Body of pancreas (tissue), 4 donors: ENCODE results near the gene PCID2. TPM values are rescaled to one million over a fixed set of nuclear protein-coding genes. Genes with fewer than 3 reads are reported as not detected.
A peak's percentile ranks its signal among the peaks of the same experiment; 100 is the strongest.
"Not testable (repeated sequence)": the region's sequence is repeated elsewhere in the genome, so short reads cannot be mapped to it uniquely, and the experiment has no call there.

Source experiments
- ATAC-seq: fragments of 150-250 bp; one replicate; pipeline ENCODE4 v1.9.1; 2016
- DNase-seq, 4 donors: peaks; one replicate each; pipeline ENCODE4 v3.0.0-alpha.2; 2019
- H3K27ac ChIP-seq, 4 donors: fragments of 200-600 bp; sonication (generic); 1 replicate in 3 of 4; 2 replicates in 1 of 4; pipeline versions ENCODE4 v1.5.1 to v1.6.1; 2016 to 2019; ENCODE audit warnings: mild to moderate bottlenecking in 1 of 4, mixed read lengths in 1 of 4, moderate library complexity in 1 of 4
- H3K27me3 ChIP-seq, 2 donors: fragments of 200-600 bp; sonication (generic); one replicate each; pipeline ENCODE4 v1.6.0; 2016; ENCODE audit warnings: mild to moderate bottlenecking in 1 of 2
- H3K36me3 ChIP-seq, 2 donors: fragments of 200-600 bp; sonication (generic); replicated peaks in 1 of 2; 2 replicates each; pipeline ENCODE4 v1.5.1; 2016; ENCODE audit warnings: low read depth in 2 of 2; ENCODE audit not compliant: insufficient read depth in 1 of 2
- H3K4me1 ChIP-seq: fragments of 200-600 bp; sonication (generic); one replicate; pipeline ENCODE4 v1.6.0; 2016
- H3K4me3 ChIP-seq, 2 donors: fragments of 200-600 bp; sonication (generic); 1 replicate in 1 of 2; 2 replicates in 1 of 2; pipeline ENCODE4 v1.5.1; 2016 to 2019
- H3K9me3 ChIP-seq, 3 donors: fragments of 200-600 bp; sonication (generic); 1 replicate in 2 of 3; 2 replicates in 1 of 3; pipeline ENCODE4 v1.5.1; 2016
- CTCF ChIP-seq, 7 experiments: fragments of 450-650 bp in 4 of 7; fragments of 200-600 bp in 3 of 7; sonication (generic) in 3 of 7; IDR thresholded peaks; one replicate each; pipeline ENCODE4 v1.5.1; 2016 to 2019; ENCODE audit warnings: antibody characterized with exemption in 7 of 7
- POLR2A ChIP-seq, 3 donors: fragments of 450-650 bp; IDR thresholded peaks; one replicate each; pipeline ENCODE4 v1.6.1; 2016; ENCODE audit warnings: antibody characterized with exemption in 3 of 3, mild to moderate bottlenecking in 2 of 3
- WGBS, 2 donors: methylation state at CpG; one replicate each; pipeline ENCODE4 v1.1.5; 2017; 5-methylcytosine and 5-hydroxymethylcytosine counted together
- intact Hi-C: fragments of 100-400 bp; cut with DNase I; formaldehyde crosslinking; loops from one replicate; pipeline ENCODE4 v1.15.1; 2023
- total RNA-seq, 2 donors: library from RNA; depleted of rRNA; stranded (reverse); fragments of >200 nt; gene quantifications; one replicate each; pipeline ENCODE4 v1.1.0, GENCODE V29; 2016

The PCID2 gene
- total RNA-seq, 2 donors from 2014 or later: 23.7 to 33.7 TPM

GRCh38 chr13:113243847-113244246 lies 35.4 kb upstream of the PCID2 start:
- intact Hi-C loops: no loop called here
- H3K36me3 ChIP-seq: peaks cover 0 to 30% of the 10 kb centered on the region in 2 donors
- 76 to 89% methylated on average over 6 of the region's 6 CpGs for WGBS, 2 donors

GRCh38 chr13:113241623-113242022 lies 33.2 kb upstream of the PCID2 start:
- intact Hi-C loops, H3K4me1 ChIP-seq, H3K27me3 ChIP-seq, DNase-seq, H3K27ac ChIP-seq, H3K9me3 ChIP-seq, H3K4me3 ChIP-seq, ATAC-seq: not testable (repeated sequence)
- H3K36me3 ChIP-seq: peaks cover 0 to 18% of the 10 kb centered on the region in 2 donors
- WGBS, 2 donors: 94 to 96% methylated on average over 8 of the region's 8 CpGs

More at GRCh38 chr13:113243847-113244246, 35.4 kb upstream of the PCID2 start:
- Histone ChIP-seq H3K27me3 (no peaks in the 10 kb centered on the region), H3K9me3 (no peaks in the 10 kb centered on the region), H3K27ac (no peak overlapping the region), H3K4me3 (no peak overlapping the region), H3K4me1 (no peaks in the 10 kb centered on the region)
- TF ChIP-seq CTCF (IDR thresholded peaks at IDR 0.05) (no peak), POLR2A (IDR thresholded peaks at IDR 0.05) (no peak)
- ATAC-seq: no peak
- DNase-seq: no peak

- ATAC-seq (no peak), DNase-seq (no peak)
- no peaks in the 10 kb centered on the region for H3K4me1 ChIP-seq
- H3K4me3 ChIP-seq: no peak overlapping the region
- H3K27ac ChIP-seq: no peak overlapping the region
- intact Hi-C loops: no loop called here
- 94 to 95% methylated on average over 5 to 6 of the region's 6 CpGs for WGBS, 2 donors
- TF ChIP-seq POLR2A (IDR thresholded peaks at IDR 0.05) (no peak), CTCF (IDR thresholded peaks at IDR 0.05) (no peak)
- no peaks in the 10 kb centered on the region for H3K9me3 ChIP-seq
- H3K27me3 ChIP-seq: no peaks in the 10 kb centered on the region
- H3K36me3 ChIP-seq: peaks cover 0 to 5% of the 10 kb centered on the region in 2 donors
These were observed 31.5 kb upstream of the PCID2 start for GRCh38 chr13:113239986-113240385.

GRCh38 chr13:113239357-113239756 lies 30.9 kb upstream of the PCID2 start:
- H3K4me1 ChIP-seq: no peaks in the 10 kb centered on the region
- H3K4me3 ChIP-seq: no peak overlapping the region
- no peak for TF ChIP-seq CTCF (IDR thresholded peaks at IDR 0.05)
- no peak for TF ChIP-seq POLR2A (IDR thresholded peaks at IDR 0.05)
- peaks cover 0 to 3% of the 10 kb centered on the region in 2 donors for H3K36me3 ChIP-seq
- ATAC-seq (no peak), DNase-seq (no peak)
- H3K27ac ChIP-seq: no peak overlapping the region
- no peaks in the 10 kb centered on the region for H3K27me3 ChIP-seq
- H3K9me3 ChIP-seq: no peaks in the 10 kb centered on the region
- intact Hi-C loops: no loop called here
- WGBS, 2 donors: 93 to 95% methylated on average over 12 to 13 of the region's 15 CpGs

GRCh38 chr13:113238536-113238935 lies 30.1 kb upstream of the PCID2 start:
- Histone ChIP-seq H3K27ac (no peak overlapping the region), H3K27me3 (no peaks in the 10 kb centered on the region), H3K4me3 (no peak overlapping the region), H3K4me1 (no peaks in the 10 kb centered on the region), H3K36me3 (peaks cover 0 to 3% of the 10 kb centered on the region in 2 donors), H3K9me3 (no peaks in the 10 kb centered on the region)
- 74 to 86% methylated on average over 4 of the region's 4 CpGs for WGBS, 2 donors
- DNase-seq (no peak), ATAC-seq (no peak)
- TF ChIP-seq CTCF (IDR thresholded peaks at IDR 0.05): peak in 1 of 7 experiments; percentile 8
- TF ChIP-seq POLR2A (IDR thresholded peaks at IDR 0.05): no peak
- intact Hi-C loops: no loop called here
